H9 (cell line): Measurements from ENCODE around the gene NHS. TPM values are rescaled to one million over a fixed set of nuclear protein-coding genes. Genes with fewer than 3 reads are reported as not detected.

Experiments used
- DNase-seq: peaks from one replicate; pipeline ENCODE4 v3.0.0-alpha.2; 2017
- H2AFZ ChIP-seq: one replicate; pipeline ENCODE4 v1.6.1; 2013; ENCODE audit warnings: mild to moderate bottlenecking, low read length, control low read depth, moderate library complexity
- H2AK5ac ChIP-seq: 2 replicates; pipeline ENCODE4 v1.6.1; 2013; ENCODE audit warnings: low read length, control low read depth, mixed read lengths; ENCODE audit not compliant: insufficient read length
- H2BK120ac ChIP-seq: one replicate; pipeline ENCODE4 v1.6.1; 2013; ENCODE audit warnings: low read depth, mild to moderate bottlenecking, low read length, control low read depth, inconsistent platforms; ENCODE audit not compliant: poor library complexity, severe bottlenecking
- H2BK12ac ChIP-seq: 2 replicates; pipeline ENCODE4 v1.6.1; 2013; ENCODE audit warnings: low read length, control low read depth, mixed read lengths, low read depth; ENCODE audit not compliant: insufficient read length
- H2BK15ac ChIP-seq: 2 replicates; pipeline ENCODE4 v1.6.1; 2013; ENCODE audit warnings: low read depth, low read length, control low read depth
- H2BK20ac ChIP-seq: one replicate; pipeline ENCODE4 v1.6.1; 2013; ENCODE audit warnings: low read depth, mild to moderate bottlenecking, low read length, control low read depth, inconsistent platforms; ENCODE audit not compliant: poor library complexity, severe bottlenecking
- H2BK5ac ChIP-seq: 2 replicates; pipeline ENCODE4 v1.6.1; 2013; ENCODE audit warnings: low read length, control low read depth, mixed read lengths; ENCODE audit not compliant: insufficient read length
- H3K14ac ChIP-seq: 2 replicates; pipeline ENCODE4 v1.6.1; 2013; ENCODE audit warnings: low read length, control low read depth; ENCODE audit not compliant: insufficient read depth
- H3K18ac ChIP-seq: 2 replicates; pipeline ENCODE4 v1.6.1; 2013; ENCODE audit warnings: low read depth, mild to moderate bottlenecking, mixed read lengths, low read length, control low read depth; ENCODE audit not compliant: insufficient read length
- H3K23ac ChIP-seq: 2 replicates; pipeline ENCODE4 v1.6.1; 2013; ENCODE audit warnings: low read length, control low read depth, mixed read lengths, low read depth; ENCODE audit not compliant: insufficient read length
- H3K23me2 ChIP-seq: 2 replicates; pipeline ENCODE4 v1.6.1; 2013; ENCODE audit warnings: low read depth, mild to moderate bottlenecking, mixed read lengths, low read length, control low read depth; ENCODE audit not compliant: insufficient read length, poor library complexity, severe bottlenecking
- H3K27ac ChIP-seq: 2 replicates; pipeline ENCODE4 v1.5.1; 2013; ENCODE audit warnings: low read length, control low read depth, mixed read lengths, low read depth; ENCODE audit not compliant: insufficient read length
- H3K27me3 ChIP-seq: 2 replicates; pipeline ENCODE4 v1.6.1; 2013; ENCODE audit warnings: low read length, control low read depth, inconsistent platforms; ENCODE audit not compliant: insufficient read depth
- H3K4ac ChIP-seq: 2 replicates; pipeline ENCODE4 v1.6.1; 2013; ENCODE audit warnings: low read depth, mild to moderate bottlenecking, control low read depth, inconsistent platforms, low read length, moderate library complexity
- H3K4me1 ChIP-seq: 2 replicates; pipeline ENCODE4 v1.6.1; 2013; ENCODE audit warnings: low read length, control low read depth, inconsistent platforms; ENCODE audit not compliant: insufficient read depth
- H3K4me2 ChIP-seq: 2 replicates; pipeline ENCODE4 v1.6.1; 2013; ENCODE audit warnings: low read length, control low read depth, mixed read lengths; ENCODE audit not compliant: insufficient read length, insufficient read depth
- H3K56ac ChIP-seq: 2 replicates; pipeline ENCODE4 v1.6.1; 2013; ENCODE audit warnings: low read depth, mild to moderate bottlenecking, mixed read lengths, low read length, control low read depth; ENCODE audit not compliant: insufficient read length
- H3K79me1 ChIP-seq: 2 replicates; pipeline ENCODE4 v1.6.1; 2013; ENCODE audit warnings: low read depth, mild to moderate bottlenecking, moderate library complexity, low read length, control low read depth, inconsistent platforms; ENCODE audit not compliant: insufficient read depth, poor library complexity, severe bottlenecking
- H3K79me2 ChIP-seq: 2 replicates; pipeline ENCODE4 v1.6.1; 2013; ENCODE audit warnings: low read length, control low read depth, inconsistent platforms; ENCODE audit not compliant: insufficient read depth
- H3K9ac ChIP-seq: 2 replicates; pipeline ENCODE4 v1.6.1; 2013; ENCODE audit warnings: low read length, control low read depth, mixed read lengths; ENCODE audit not compliant: insufficient read length; ENCODE audit errors: extremely low read depth
- H3K9me3 ChIP-seq: one replicate; pipeline ENCODE4 v1.6.1; 2013; ENCODE audit warnings: low read depth, low read length, inconsistent platforms; ENCODE audit not compliant: control insufficient read depth
- H3T11ph ChIP-seq: one replicate; pipeline ENCODE4 v1.6.1; 2013; ENCODE audit warnings: mild to moderate bottlenecking, low read length, control low read depth, inconsistent platforms
- H4K20me1 ChIP-seq: one replicate; pipeline ENCODE4 v1.6.1; 2013; ENCODE audit not compliant: control insufficient read depth, insufficient read length, insufficient read depth
- H4K5ac ChIP-seq: 2 replicates; pipeline ENCODE4 v1.6.1; 2013; ENCODE audit warnings: low read depth, mild to moderate bottlenecking, mixed read lengths, low read length, control low read depth; ENCODE audit not compliant: insufficient read length
- H4K8ac ChIP-seq: replicated peaks from 2 replicates; pipeline ENCODE4 v1.6.1; 2013; ENCODE audit warnings: low read length, control low read depth, mixed read lengths, low read depth; ENCODE audit not compliant: insufficient read length
- H4K91ac ChIP-seq: 2 replicates; pipeline ENCODE4 v1.6.1; 2013; ENCODE audit warnings: low read depth, mild to moderate bottlenecking, moderate library complexity, mixed read lengths, low read length, control low read depth; ENCODE audit not compliant: insufficient read length
- H3K27ac Mint-ChIP-seq, 3 experiments: 2 replicates in 2 of 3; 3 replicates in 1 of 3; pipeline ENCODE4 v1.8.0; 2020 to 2021; ENCODE audit warnings: mixed read lengths in 3 of 3, mild to moderate bottlenecking in 1 of 3, moderate library complexity in 1 of 3
- H3K27me3 Mint-ChIP-seq: 2 replicates; pipeline ENCODE4 v1.8.0; 2021; ENCODE audit warnings: low read depth, mild to moderate bottlenecking, moderate library complexity, mixed read lengths
- H3K36me3 Mint-ChIP-seq, 3 experiments: 2 replicates in 2 of 3; 3 replicates in 1 of 3; pipeline ENCODE4 v1.8.0; 2020 to 2021; ENCODE audit warnings: low read depth in 3 of 3, mixed read lengths in 3 of 3; ENCODE audit not compliant: insufficient read depth in 1 of 3
- H3K4me1 Mint-ChIP-seq, 2 experiments: 2 replicates each; pipeline ENCODE4 v1.8.0; 2020; ENCODE audit warnings: mixed read lengths in 2 of 2
- H3K4me3 Mint-ChIP-seq, 2 experiments: 2 replicates in 1 of 2; 3 replicates in 1 of 2; pipeline ENCODE4 v1.8.0; 2020 to 2021; ENCODE audit warnings: mild to moderate bottlenecking in 2 of 2, mixed read lengths in 2 of 2, moderate library complexity in 1 of 2
- H3K9me3 Mint-ChIP-seq, 2 experiments: 2 replicates in 1 of 2; 3 replicates in 1 of 2; pipeline ENCODE4 v1.8.0; 2020; ENCODE audit warnings: mild to moderate bottlenecking in 2 of 2, mixed read lengths in 2 of 2, moderate library complexity in 1 of 2
- CTCF ChIP-seq: fragments of 200-600 bp; sonication (generic); conservative IDR thresholded peaks from 3 replicates; pipeline ENCODE4 v1.8.0; 2021; ENCODE audit warnings: antibody characterized with exemption, mild to moderate bottlenecking
- WGBS: extraction: QIAGEN DNeasy Blood & Tissue Kit; methylation state at CpG from one replicate; pipeline ENCODE4 v1.1.7; 2013; ENCODE audit warnings: missing lambda C conversion rate, low lambda C conversion rate, mixed read lengths; ENCODE audit not compliant: insufficient read length; ENCODE audit errors: extremely low coverage; 5-methylcytosine and 5-hydroxymethylcytosine counted together
- total RNA-seq: library from RNA; stranded (reverse); gene quantifications from 2 replicates; pipeline ENCODE4 v1.2.1, GENCODE V29; 2021

Gene NHS
- total RNA-seq, 1 experiment from 2014 or later = 8.7 TPM

GRCh38 chrX:17736478-17736855 lies 361.5 kb downstream of the NHS start:
- Histone ChIP-seq H3K14ac (no peak overlapping the region), H3T11ph (no peak overlapping the region), H3K4me1 (no peaks in the 10 kb centered on the region), H4K8ac (no peak overlapping the region), H4K5ac (no peak overlapping the region), H3K4ac (no peak overlapping the region), H3K9ac (no peak overlapping the region), H2BK120ac (no peak overlapping the region), H3K27ac (no peak overlapping the region), H3K18ac (no peak overlapping the region), H3K4me2 (no peak overlapping the region), H4K91ac (no peak overlapping the region), H3K23ac (no peak overlapping the region), H2AK5ac (no peak overlapping the region), H3K23me2 (peaks cover 8% of the 10 kb centered on the region), H2BK5ac (no peak overlapping the region), H4K20me1 (no peaks in the 10 kb centered on the region), H3K56ac (no peak overlapping the region), H2BK20ac (no peak overlapping the region), H3K79me2 (no peaks in the 10 kb centered on the region), H2BK15ac (no peak overlapping the region), H2BK12ac (no peak overlapping the region), H3K9me3 (no peaks in the 10 kb centered on the region), H3K27me3 (no peaks in the 10 kb centered on the region), H2AFZ (no peak overlapping the region), H3K79me1 (no peaks in the 10 kb centered on the region)
- Mint-ChIP-seq H3K9me3 (peaks cover 0 to 10% of the 10 kb centered on the region in 2 experiments; a peak in 1 of 5 replicates), H3K27ac (no peak overlapping the region), H3K36me3 (peaks cover 0 to 7% (median 2%) of the 10 kb centered on the region in 3 experiments; a peak in 2 of 7 replicates), H3K4me1 (peaks cover 6 to 18% of the 10 kb centered on the region in 2 experiments; a peak in 3 of 4 replicates), H3K27me3 (peaks cover 36% of the 10 kb centered on the region), H3K4me3 (peak overlapping the region; percentile 63 to 74)
- no CpG with 5 or more reads among the region's 5 CpGs for WGBS
- no peak for TF ChIP-seq CTCF
- no peak for DNase-seq
